HCT116 (cell line): Measurements from ENCODE around the gene DACT3.

Experiments
- POLR2A ChIP-seq: IDR thresholded peaks from 2 replicates; pipeline ENCODE4 v1.7.0; 2011; ENCODE audit warnings: borderline replicate concordance; ENCODE audit not compliant: insufficient read depth, insufficient read length; ENCODE audit errors: extremely low read depth
- RAD21 ChIP-seq: IDR thresholded peaks from 2 replicates; pipeline ENCODE4 v1.6.1; 2012; ENCODE audit warnings: low read depth, mild to moderate bottlenecking
- TF ChIP-seq, protein P1 (sequence below), 3 experiments: fragments of 200-600 bp in 1 of 3; sonication (generic) in 1 of 3; IDR thresholded peaks in 2 of 3; conservative IDR thresholded peaks in 1 of 3; 2 replicates each; pipeline ENCODE4 v1.5.1; 2012 to 2017; ENCODE audit warnings: low read depth in 2 of 3, low read length in 2 of 3, antibody characterized with exemption in 1 of 3, borderline replicate concordance in 1 of 3, control low read depth in 1 of 3, mild to moderate bottlenecking in 1 of 3, mixed read lengths in 1 of 3, mixed run types in 1 of 3, moderate library complexity in 1 of 3; ENCODE audit not compliant: insufficient read depth in 1 of 3

DNA sequence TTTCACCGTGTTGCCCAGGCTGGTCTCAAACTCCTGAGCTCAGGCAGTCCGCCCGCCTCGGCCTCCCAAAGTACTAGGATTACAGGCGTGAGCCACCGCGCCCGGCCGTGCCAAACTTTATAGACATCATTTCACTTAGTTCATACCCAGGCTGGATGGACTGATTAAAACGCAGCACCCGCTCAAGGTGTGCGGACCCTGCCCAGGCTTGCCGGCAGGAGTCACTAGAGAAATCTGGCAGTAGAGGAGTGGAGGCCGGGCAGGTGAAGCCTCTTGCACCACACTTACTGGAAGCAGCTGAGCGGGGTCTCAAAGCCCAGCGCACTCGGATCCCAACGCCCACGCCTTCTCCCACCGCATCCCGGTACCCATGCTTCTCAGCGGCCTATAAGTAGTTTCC lies 47.5 kb downstream of the DACT3 start:
- TF ChIP-seq, protein P1, sequence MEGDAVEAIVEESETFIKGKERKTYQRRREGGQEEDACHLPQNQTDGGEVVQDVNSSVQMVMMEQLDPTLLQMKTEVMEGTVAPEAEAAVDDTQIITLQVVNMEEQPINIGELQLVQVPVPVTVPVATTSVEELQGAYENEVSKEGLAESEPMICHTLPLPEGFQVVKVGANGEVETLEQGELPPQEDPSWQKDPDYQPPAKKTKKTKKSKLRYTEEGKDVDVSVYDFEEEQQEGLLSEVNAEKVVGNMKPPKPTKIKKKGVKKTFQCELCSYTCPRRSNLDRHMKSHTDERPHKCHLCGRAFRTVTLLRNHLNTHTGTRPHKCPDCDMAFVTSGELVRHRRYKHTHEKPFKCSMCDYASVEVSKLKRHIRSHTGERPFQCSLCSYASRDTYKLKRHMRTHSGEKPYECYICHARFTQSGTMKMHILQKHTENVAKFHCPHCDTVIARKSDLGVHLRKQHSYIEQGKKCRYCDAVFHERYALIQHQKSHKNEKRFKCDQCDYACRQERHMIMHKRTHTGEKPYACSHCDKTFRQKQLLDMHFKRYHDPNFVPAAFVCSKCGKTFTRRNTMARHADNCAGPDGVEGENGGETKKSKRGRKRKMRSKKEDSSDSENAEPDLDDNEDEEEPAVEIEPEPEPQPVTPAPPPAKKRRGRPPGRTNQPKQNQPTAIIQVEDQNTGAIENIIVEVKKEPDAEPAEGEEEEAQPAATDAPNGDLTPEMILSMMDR (IDR thresholded peaks at IDR 0.05 in 2 of 3, conservative IDR thresholded peaks at IDR 0.05 in 1 of 3; ENCODE audit: borderline replicate concordance in 1 of 3, insufficient read depth in 1 of 3, low read depth in 2 of 3, low read length in 2 of 3): no peak
- no peak for TF ChIP-seq RAD21
- no peak for TF ChIP-seq POLR2A
